HG03342 (cell line): ENCODE results near the gene ABLIM3.

ENCODE experiments used
- ATAC-seq: cut with Tn5 transposase; IDR thresholded peaks from one replicate; pipeline ENCODE4 v1.9.1; 2021; ENCODE audit warnings: mild to moderate bottlenecking, moderate library complexity; ENCODE audit not compliant: unreplicated experiment

ABLIM3 gene

GRCh38 chr5:149216496-149216895 is 75.2 kb downstream of the ABLIM3 start:
- no peak for ATAC-seq

- no peak for ATAC-seq
Observed at GRCh38 chr5:149217096-149217802, 76.0 kb downstream of the ABLIM3 start.

GRCh38 chr5:149217803-149218155 is 76.5 kb downstream of the ABLIM3 start:
- ATAC-seq, result no peak

GRCh38 chr5:149219584-149219983 is 78.3 kb downstream of the ABLIM3 start:
- ATAC-seq, result no peak

GRCh38 chr5:149220750-149221149 is 79.5 kb downstream of the ABLIM3 start:
- no peak for ATAC-seq

- no peak for ATAC-seq
Observed at GRCh38 chr5:149221326-149221725, 80.0 kb downstream of the ABLIM3 start.

GRCh38 chr5:149221731-149222342 is 80.5 kb downstream of the ABLIM3 start:
- no peak for ATAC-seq

- ATAC-seq, result no peak
Observed at GRCh38 chr5:149223081-149223848, 82.0 kb downstream of the ABLIM3 start.

- ATAC-seq, result no peak
Observed at GRCh38 chr5:149224282-149224681, 83.0 kb downstream of the ABLIM3 start.

GRCh38 chr5:149227168-149227826 is 86.0 kb downstream of the ABLIM3 start:
- ATAC-seq, result no peak

GRCh38 chr5:149228618-149229297 is 87.5 kb downstream of the ABLIM3 start:
- no peak for ATAC-seq

GRCh38 chr5:149229298-149229937 is 88.1 kb downstream of the ABLIM3 start:
- ATAC-seq, result no peak

- no peak for ATAC-seq
Observed at GRCh38 chr5:149235841-149236240, 94.5 kb downstream of the ABLIM3 start.

GRCh38 chr5:149237662-149238061 is 96.4 kb downstream of the ABLIM3 start:
- ATAC-seq, result no peak

GRCh38 chr5:149238540-149238939 is 97.2 kb downstream of the ABLIM3 start:
- ATAC-seq, result no peak

GRCh38 chr5:149239917-149240316 is 98.6 kb downstream of the ABLIM3 start:
- no peak for ATAC-seq

- ATAC-seq, result peak; percentile 81
Observed at GRCh38 chr5:149240354-149240998, 99.2 kb downstream of the ABLIM3 start.

- ATAC-seq, result no peak
Observed at GRCh38 chr5:149242339-149242738, 101.0 kb downstream of the ABLIM3 start.

GRCh38 chr5:149246906-149247305 is 105.6 kb downstream of the ABLIM3 start:
- ATAC-seq, result no peak

GRCh38 chr5:149247726-149248125 is 106.4 kb downstream of the ABLIM3 start:
- no peak for ATAC-seq
